Stimulated activated CD4-positive, alpha-beta T cell treated with anti-CD3 and anti-CD28 coated beads, Interleukin-2, amount 100 ng/mL, for 48 hours (primary cell): Measurements from ENCODE around the gene RARB.

Experiments used
- DNase-seq, 2 donors: peaks; one replicate each; pipeline ENCODE4 v3.0.0-alpha.2; 2020

The RARB gene

GRCh38 chr3:25423780-25424588 lies 4.1 kb upstream of the RARB start:
- DNase-seq, result no peak

GRCh38 chr3:25424614-25425013 lies 3.4 kb upstream of the RARB start:
- DNase-seq, result no peak

GRCh38 chr3:25426408-25426807 lies 1.7 kb upstream of the RARB start:
- no peak for DNase-seq

- DNase-seq, result no peak
Measured at GRCh38 chr3:25427155-25427554, 908 bp upstream of the RARB start.

GRCh38 chr3:25427563-25427941 lies 511 bp upstream of the RARB start:
- DNase-seq, result no peak

GRCh38 chr3:25428789-25429335 lies 799 bp downstream of the RARB start:
- no peak for DNase-seq

- DNase-seq, result no peak
Measured at GRCh38 chr3:25429361-25430286, 1.6 kb downstream of the RARB start.

- no peak for DNase-seq
Measured at GRCh38 chr3:25430287-25430934, 2.3 kb downstream of the RARB start.

GRCh38 chr3:25430935-25431770 lies 3.1 kb downstream of the RARB start:
- DNase-seq, result no peak

GRCh38 chr3:25432176-25432720 lies 4.2 kb downstream of the RARB start:
- no peak for DNase-seq

GRCh38 chr3:25433106-25433505 lies 5.0 kb downstream of the RARB start:
- no peak for DNase-seq

- DNase-seq, result no peak
Measured at GRCh38 chr3:25433868-25434267, 5.8 kb downstream of the RARB start.

- DNase-seq, result no peak
Measured at GRCh38 chr3:25437953-25438352, 9.9 kb downstream of the RARB start.

GRCh38 chr3:25438791-25439555 lies 10.9 kb downstream of the RARB start:
- no peak for DNase-seq

GRCh38 chr3:25441234-25441856 lies 13.3 kb downstream of the RARB start:
- peak; percentile 7 to 16 for DNase-seq

- no peak for DNase-seq
Measured at GRCh38 chr3:25442486-25442885, 14.4 kb downstream of the RARB start.

GRCh38 chr3:25444273-25444672 lies 16.2 kb downstream of the RARB start:
- no peak for DNase-seq

GRCh38 chr3:25445731-25446130 lies 17.7 kb downstream of the RARB start:
- DNase-seq, result no peak

- no peak for DNase-seq
Measured at GRCh38 chr3:25447285-25447684, 19.2 kb downstream of the RARB start.

GRCh38 chr3:25447925-25448324 lies 19.9 kb downstream of the RARB start:
- DNase-seq, result no peak
